ENCODE measurements around the gene MTIF3.
A peak's percentile ranks its signal among the peaks of the same experiment; 100 is the strongest.

Gene MTIF3

GRCh38 chr13:27404680-27405079 lies 45.7 kb downstream of the MTIF3 start:
- Histone ChIP-seq H3K36me3 (ENCODE audit: insufficient read depth, low read length) (no peaks in the 10 kb centered on the region), H3K9me2 (replicated peaks; ENCODE audit: low read depth, low read length) (no peaks in the 10 kb centered on the region), H3K4me2 (ENCODE audit: low read depth, low read length, poor library complexity, severe bottlenecking) (no peak overlapping the region), H3F3A (ENCODE audit: low read depth) (no peaks in the 10 kb centered on the region), H4K20me1 (ENCODE audit: insufficient read depth, low read length, poor library complexity, severe bottlenecking) (no peaks in the 10 kb centered on the region), H3K4me3 (ENCODE audit: low read length, poor library complexity, severe bottlenecking) (no peak overlapping the region), H3K79me2 (ENCODE audit: insufficient read depth, low read length) (no peaks in the 10 kb centered on the region), H3K4me1 (ENCODE audit: insufficient read depth, low read length, poor library complexity, severe bottlenecking) (no peaks in the 10 kb centered on the region), H2AFZ (ENCODE audit: low read length) (no peak overlapping the region), H3K9me3 (ENCODE audit: insufficient read depth, low read depth, low read length) (no peaks in the 10 kb centered on the region), H3K27me3 (ENCODE audit: insufficient read depth, low read length, poor library complexity, severe bottlenecking) (no peaks in the 10 kb centered on the region), H3K9ac (ENCODE audit: low read depth, low read length, poor library complexity, severe bottlenecking) (no peak overlapping the region)
- TF ChIP-seq EZH2phosphoT487 (IDR thresholded peaks at IDR 0.05; ENCODE audit: borderline replicate concordance) (no peak), CTCF (conservative IDR thresholded peaks at IDR 0.05; ENCODE audit: low read length) (no peak)

GRCh38 chr13:27403727-27404385 lies 46.5 kb downstream of the MTIF3 start:
- TF ChIP-seq EZH2phosphoT487 (IDR thresholded peaks at IDR 0.05; ENCODE audit: borderline replicate concordance): no peak
- TF ChIP-seq CTCF (conservative IDR thresholded peaks at IDR 0.05; ENCODE audit: low read length): no peak
- Histone ChIP-seq H4K20me1 (ENCODE audit: insufficient read depth, low read length, poor library complexity, severe bottlenecking) (no peaks in the 10 kb centered on the region), H2AFZ (ENCODE audit: low read length) (peak overlapping the region; percentile 60; the same call in 1 of the 2 replicates), H3K4me1 (ENCODE audit: insufficient read depth, low read length, poor library complexity, severe bottlenecking) (no peaks in the 10 kb centered on the region), H3K9ac (ENCODE audit: low read depth, low read length, poor library complexity, severe bottlenecking) (no peak overlapping the region), H3K36me3 (ENCODE audit: insufficient read depth, low read length) (no peaks in the 10 kb centered on the region), H3K4me2 (ENCODE audit: low read depth, low read length, poor library complexity, severe bottlenecking) (no peak overlapping the region), H3K9me2 (replicated peaks; ENCODE audit: low read depth, low read length) (no peaks in the 10 kb centered on the region), H3F3A (ENCODE audit: low read depth) (no peaks in the 10 kb centered on the region), H3K4me3 (ENCODE audit: low read length, poor library complexity, severe bottlenecking) (no peak overlapping the region), H3K79me2 (ENCODE audit: insufficient read depth, low read length) (no peaks in the 10 kb centered on the region), H3K9me3 (ENCODE audit: insufficient read depth, low read depth, low read length) (no peaks in the 10 kb centered on the region), H3K27me3 (ENCODE audit: insufficient read depth, low read length, poor library complexity, severe bottlenecking) (no peaks in the 10 kb centered on the region)

GRCh38 chr13:27403203-27403678 lies 47.1 kb downstream of the MTIF3 start:
- Histone ChIP-seq H3K4me1 (ENCODE audit: insufficient read depth, low read length, poor library complexity, severe bottlenecking) (no peaks in the 10 kb centered on the region), H3K79me2 (ENCODE audit: insufficient read depth, low read length) (no peaks in the 10 kb centered on the region), H3K27me3 (ENCODE audit: insufficient read depth, low read length, poor library complexity, severe bottlenecking) (no peaks in the 10 kb centered on the region), H3K9ac (ENCODE audit: low read depth, low read length, poor library complexity, severe bottlenecking) (no peak overlapping the region), H3K4me3 (ENCODE audit: low read length, poor library complexity, severe bottlenecking) (no peak overlapping the region), H3F3A (ENCODE audit: low read depth) (no peaks in the 10 kb centered on the region), H3K9me3 (ENCODE audit: insufficient read depth, low read depth, low read length) (no peaks in the 10 kb centered on the region), H4K20me1 (ENCODE audit: insufficient read depth, low read length, poor library complexity, severe bottlenecking) (no peaks in the 10 kb centered on the region), H3K4me2 (ENCODE audit: low read depth, low read length, poor library complexity, severe bottlenecking) (no peak overlapping the region), H3K9me2 (replicated peaks; ENCODE audit: low read depth, low read length) (no peaks in the 10 kb centered on the region), H3K36me3 (ENCODE audit: insufficient read depth, low read length) (no peaks in the 10 kb centered on the region), H2AFZ (ENCODE audit: low read length) (peak overlapping the region; percentile 60)
- TF ChIP-seq CTCF (conservative IDR thresholded peaks at IDR 0.05; ENCODE audit: low read length): no peak
- no peak for TF ChIP-seq EZH2phosphoT487 (IDR thresholded peaks at IDR 0.05; ENCODE audit: borderline replicate concordance)
